ENCODE data around the gene PLXNA3.
A peak's percentile ranks its signal among the peaks of the same experiment; 100 is the strongest.

The PLXNA3 gene

GRCh38 chrX:154417157-154417556, 40.9 kb upstream of the PLXNA3 start:
- no peak overlapping the region for H3K4me3 ChIP-seq (ENCODE audit: low read depth, low read length)
- TF ChIP-seq CTCF (IDR thresholded peaks at IDR 0.05; ENCODE audit: insufficient read depth, low read depth, low read length, missing control alignments): no peak
- DNase-seq (ENCODE audit: low read depth): no peak

- H3K4me3 ChIP-seq (ENCODE audit: low read depth, low read length): no peak overlapping the region; the same call in 1 of the 2 replicates
- DNase-seq (ENCODE audit: low read depth): peak; percentile 63
- TF ChIP-seq CTCF (IDR thresholded peaks at IDR 0.05; ENCODE audit: insufficient read depth, low read depth, low read length, missing control alignments): no peak
These were observed 38.9 kb upstream of the PLXNA3 start for GRCh38 chrX:154419189-154419588.

DNA sequence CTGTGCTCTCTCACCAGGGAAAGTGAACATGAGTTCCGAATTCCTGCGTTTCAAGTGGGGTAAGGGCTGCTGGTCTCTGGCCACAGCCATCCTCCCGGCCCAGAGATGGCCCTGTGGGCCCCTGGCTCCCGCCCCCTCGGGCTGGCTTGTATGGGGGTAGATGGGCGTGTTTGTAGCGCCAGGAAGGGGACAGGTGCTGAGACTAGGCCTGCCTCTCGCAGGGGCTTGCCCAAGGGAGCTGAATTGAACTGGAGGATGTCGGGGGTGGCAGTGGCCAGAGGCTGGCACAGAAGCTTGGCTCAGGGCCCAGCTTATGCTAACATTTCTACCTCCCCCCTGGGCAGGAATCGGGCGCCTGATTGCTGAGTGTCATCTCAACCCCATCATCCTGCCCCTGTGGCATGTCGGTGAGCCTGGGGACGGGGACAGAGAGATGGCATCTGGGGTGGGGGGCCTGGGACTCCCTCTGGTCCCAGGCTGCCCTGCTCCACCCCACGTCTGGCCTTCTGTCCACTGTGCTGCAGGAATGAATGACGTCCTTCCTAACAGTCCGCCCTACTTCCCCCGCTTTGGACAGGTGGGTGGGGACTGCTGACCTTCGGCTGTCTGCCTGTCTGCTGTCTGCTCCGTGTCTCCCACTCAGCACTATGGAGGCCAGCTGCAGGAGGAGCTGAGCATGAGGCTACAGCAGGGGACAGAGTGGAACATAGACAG, 38.2 kb upstream of the PLXNA3 start:
- no peak for DNase-seq (ENCODE audit: low read depth)
- no peak for TF ChIP-seq CTCF (IDR thresholded peaks at IDR 0.05; ENCODE audit: insufficient read depth, low read depth, low read length, missing control alignments)
- H3K4me3 ChIP-seq (ENCODE audit: low read depth, low read length): peak overlapping the region; percentile 8

DNA sequence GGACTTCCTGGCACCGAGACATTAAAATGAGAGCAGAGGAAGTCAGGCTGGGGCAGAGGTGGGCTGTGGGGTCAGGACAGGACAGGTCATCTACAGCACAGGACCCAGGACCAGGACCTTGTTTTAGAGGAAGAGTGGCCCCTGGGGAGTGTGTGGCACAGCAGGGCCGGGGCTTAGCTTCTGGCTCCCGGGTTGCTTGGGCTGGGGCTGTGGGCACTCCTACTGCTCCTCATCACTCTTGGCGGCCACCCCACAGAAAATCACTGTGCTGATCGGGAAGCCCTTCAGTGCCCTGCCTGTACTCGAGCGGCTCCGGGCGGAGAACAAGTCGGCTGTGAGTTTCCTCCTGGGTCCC, 37.7 kb upstream of the PLXNA3 start:
- no peak for TF ChIP-seq CTCF (IDR thresholded peaks at IDR 0.05; ENCODE audit: insufficient read depth, low read depth, low read length, missing control alignments)
- H3K4me3 ChIP-seq (ENCODE audit: low read depth, low read length): no peak overlapping the region
- no peak for DNase-seq (ENCODE audit: low read depth)

GRCh38 chrX:154426916-154427770, 30.9 kb upstream of the PLXNA3 start:
- no peak for TF ChIP-seq CTCF (IDR thresholded peaks at IDR 0.05; ENCODE audit: insufficient read depth, low read depth, low read length, missing control alignments)
- DNase-seq (ENCODE audit: low read depth): no peak
- H3K4me3 ChIP-seq (ENCODE audit: low read depth, low read length): no peak overlapping the region

DNA sequence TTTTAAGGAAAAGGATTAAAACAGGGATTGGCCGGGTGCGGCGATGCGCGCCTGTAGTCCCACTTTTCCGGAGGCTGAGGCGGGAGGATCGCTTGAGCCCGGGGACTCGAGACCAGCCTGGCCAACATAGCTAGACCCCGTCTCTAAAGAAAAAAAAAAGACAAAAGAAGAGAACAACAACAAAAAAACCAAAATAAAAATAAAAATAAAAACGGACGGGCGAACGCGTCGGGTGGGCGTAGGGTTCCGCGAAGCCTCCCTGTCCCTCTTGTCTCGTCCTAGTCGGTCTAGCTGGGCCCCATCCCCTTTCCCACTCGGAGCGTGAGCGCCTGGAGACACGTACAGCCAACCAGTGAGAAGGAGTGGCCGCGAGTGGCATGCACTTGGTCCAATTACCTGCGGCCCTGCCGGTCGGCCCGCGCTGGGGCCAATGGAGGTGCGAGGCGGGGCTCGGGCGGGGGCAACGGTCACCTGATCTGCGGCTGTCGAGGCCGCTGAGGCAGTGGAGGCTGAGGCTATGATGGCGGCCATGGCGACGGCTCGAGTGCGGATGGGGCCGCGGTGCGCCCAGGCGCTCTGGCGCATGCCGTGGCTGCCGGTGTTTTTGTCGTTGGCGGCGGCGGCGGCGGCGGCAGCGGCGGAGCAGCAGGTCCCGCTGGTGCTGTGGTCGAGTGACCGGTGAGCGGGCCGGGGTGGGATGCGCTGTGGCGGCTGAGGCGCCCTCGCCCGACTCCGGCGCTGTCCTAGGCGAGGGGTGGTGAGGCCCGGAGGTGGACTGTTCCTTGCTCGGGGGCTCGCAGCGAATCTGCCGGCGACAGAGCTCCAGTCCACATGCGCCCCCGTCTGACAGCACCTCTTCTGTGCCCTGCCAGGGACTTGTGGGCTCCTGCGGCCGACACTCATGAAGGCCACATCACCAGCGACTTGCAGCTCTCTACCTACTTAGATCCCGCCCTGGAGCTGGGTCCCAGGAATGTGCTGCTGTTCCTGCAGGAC, 29.6 kb upstream of the PLXNA3 start, which contains the start of gene ATP6AP1:
Gene ATP6AP1, plus strand, starts transcription at position 502 of the 996 bp plus-strand sequence. Its CDS starts 16 bp downstream, at position 518.
- TF ChIP-seq CTCF (IDR thresholded peaks at IDR 0.05; ENCODE audit: insufficient read depth, low read depth, low read length, missing control alignments): no peak
- peak within 1 kb of the TSS; percentile 74 for H3K4me3 ChIP-seq (ENCODE audit: low read depth, low read length)
- DNase-seq (ENCODE audit: low read depth): peak; percentile 96
